8988T (cell line): ENCODE results near the gene EFCAB13.
"Not testable (repeated sequence)": the region's sequence is repeated elsewhere in the genome, so short reads cannot be mapped to it uniquely, and the experiment has no call there.

Experiments
- DNase-seq: peaks from one replicate; pipeline ENCODE4 v3.0.0; 2011

Gene EFCAB13

DNA sequence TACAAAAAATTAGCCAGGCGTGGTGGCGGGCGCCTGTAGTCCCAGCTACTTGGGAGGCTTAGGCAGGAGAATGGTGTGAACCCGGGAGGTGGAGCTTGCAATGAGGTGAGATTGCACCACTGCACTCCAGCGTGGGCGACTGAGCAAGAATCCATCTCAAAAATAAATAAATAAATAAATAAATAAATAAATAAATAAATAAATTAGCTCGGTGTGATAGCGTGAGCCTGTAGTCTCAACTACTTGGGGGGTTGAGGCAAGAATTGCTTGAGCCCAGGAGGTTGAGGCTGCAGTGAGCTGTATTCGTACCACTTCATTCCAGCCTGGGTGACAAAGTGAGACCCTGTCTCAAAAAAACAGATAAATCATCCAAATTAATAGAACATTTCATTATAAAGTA is 108.5 kb downstream of the EFCAB13 start:
- DNase-seq: not testable (repeated sequence)

DNA sequence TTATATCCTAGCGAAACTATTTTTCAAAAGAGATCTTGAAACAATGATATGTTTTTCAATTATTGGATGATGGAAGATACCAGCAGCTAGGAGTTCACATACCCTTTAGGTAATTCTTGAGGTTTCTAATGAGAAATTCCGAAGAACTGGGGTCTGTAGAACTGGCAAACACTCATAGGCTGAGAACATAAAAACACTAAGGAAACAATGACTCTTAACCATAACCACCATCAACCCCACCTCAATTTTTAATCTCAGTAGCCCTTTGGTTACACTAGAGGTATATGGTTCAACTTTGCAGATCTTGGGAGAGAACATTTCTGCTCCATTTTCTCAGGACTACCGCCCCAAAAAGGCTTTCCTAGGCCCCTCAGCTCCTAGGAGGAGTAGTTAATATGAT is 141.4 kb downstream of the EFCAB13 start:
- no peak for DNase-seq

DNA sequence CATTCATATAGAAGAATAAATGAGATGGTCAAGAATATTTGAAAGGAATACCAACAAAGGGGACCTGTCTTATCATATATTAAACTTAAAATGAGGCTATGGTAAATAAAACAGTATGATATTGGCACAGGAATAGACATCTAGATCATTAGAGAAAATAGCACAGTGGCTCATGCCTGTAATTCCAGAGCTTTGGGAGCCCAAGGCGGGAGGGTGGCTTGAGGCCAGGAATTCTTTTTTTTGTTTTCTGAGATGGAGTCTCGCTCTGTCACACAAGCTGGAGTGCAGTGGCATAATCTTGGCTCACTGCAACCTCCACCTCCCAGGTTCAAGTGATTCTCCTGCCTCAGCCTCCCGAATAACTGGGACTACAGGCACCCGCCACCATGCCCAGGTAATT is 143.2 kb downstream of the EFCAB13 start:
- DNase-seq: not testable (repeated sequence)

DNA sequence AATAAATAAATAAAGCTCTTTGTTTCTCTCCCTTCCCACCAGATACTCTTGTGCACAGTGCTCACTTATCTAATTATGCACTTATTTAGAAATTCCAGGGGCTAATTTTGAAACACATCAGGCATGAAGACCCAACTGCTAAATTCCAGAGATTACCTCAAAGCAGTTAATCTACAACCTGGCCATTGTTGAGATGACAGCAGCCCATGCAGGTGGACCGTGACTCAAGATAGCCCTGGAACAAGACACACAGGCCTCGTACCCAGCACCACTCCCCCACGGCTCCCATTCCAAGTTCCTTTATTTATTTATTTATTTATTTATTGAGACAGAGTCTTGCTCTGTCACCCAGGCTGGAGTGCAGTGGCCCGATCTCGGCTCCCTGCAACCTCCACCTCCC is 147.1 kb downstream of the EFCAB13 start:
- no peak for DNase-seq

DNA sequence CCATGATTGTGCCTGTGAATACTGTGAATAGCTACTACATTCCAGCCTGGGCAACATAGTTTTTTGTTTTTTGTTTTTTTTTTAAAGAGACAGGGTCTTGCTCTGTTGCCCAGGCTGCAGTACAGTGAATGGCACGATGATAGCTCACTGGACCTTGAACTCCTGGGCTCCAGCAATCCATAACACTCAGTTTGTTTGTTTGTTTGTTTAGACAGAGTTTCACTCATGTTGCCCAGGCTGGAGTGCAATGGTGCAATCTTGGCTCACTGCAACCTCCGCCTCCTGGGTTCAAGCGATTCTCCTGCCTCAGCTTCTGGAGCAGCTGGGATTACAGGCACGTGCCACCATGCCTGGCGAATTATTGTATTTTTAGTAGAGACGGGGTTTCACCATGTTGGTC is 148.3 kb downstream of the EFCAB13 start:
- not testable (repeated sequence) for DNase-seq
